MM.1S (cell line): Measurements from ENCODE around the gene GSTA4.

Experiments used
- DNase-seq: peaks from one replicate; pipeline ENCODE4 v3.0.0-alpha.2; 2015
- H2AFZ ChIP-seq: fragments of 300-600 bp; sonication (generic); 2 replicates; pipeline ENCODE4 v1.6.0; 2016; ENCODE audit warnings: antibody characterized with exemption, low read length
- H3F3A ChIP-seq: fragments of 300-600 bp; sonication (generic); 2 replicates; pipeline ENCODE4 v1.6.1; 2016; ENCODE audit warnings: mild to moderate bottlenecking, antibody characterized with exemption, low read length, moderate library complexity, mixed read lengths; ENCODE audit not compliant: insufficient read depth
- H3K27ac ChIP-seq: fragments of 300-600 bp; sonication (generic); 2 replicates; pipeline ENCODE4 v1.5.1; 2016; ENCODE audit warnings: mild to moderate bottlenecking, low read length
- H3K27me3 ChIP-seq: fragments of 300-600 bp; sonication (generic); replicated peaks from 2 replicates; pipeline ENCODE4 v1.6.0; 2016; ENCODE audit warnings: low read length; ENCODE audit not compliant: insufficient read depth
- H3K36me3 ChIP-seq: fragments of 300-600 bp; sonication (generic); replicated peaks from 2 replicates; pipeline ENCODE4 v1.6.1; 2016; ENCODE audit warnings: mild to moderate bottlenecking, low read length, mixed read lengths; ENCODE audit not compliant: insufficient read depth
- H3K4me1 ChIP-seq: fragments of 300-600 bp; sonication (generic); 2 replicates; pipeline ENCODE4 v1.6.1; 2016; ENCODE audit warnings: low read length, mixed read lengths
- H3K4me2 ChIP-seq: fragments of 300-600 bp; sonication (generic); 2 replicates; pipeline ENCODE4 v1.6.0; 2016; ENCODE audit warnings: low read depth, low read length
- H3K4me3 ChIP-seq: fragments of 300-600 bp; sonication (generic); 2 replicates; pipeline ENCODE4 v1.5.1; 2016; ENCODE audit warnings: low read length, mixed read lengths
- H3K79me2 ChIP-seq: fragments of 300-600 bp; sonication (generic); 2 replicates; pipeline ENCODE4 v1.6.1; 2016; ENCODE audit warnings: mixed run types, low read length, mixed read lengths
- H3K9ac ChIP-seq: fragments of 300-600 bp; sonication (generic); 2 replicates; pipeline ENCODE4 v1.6.1; 2016; ENCODE audit warnings: low read length, mixed read lengths
- H3K9me2 ChIP-seq: fragments of 300-600 bp; sonication (generic); replicated peaks from 2 replicates; pipeline ENCODE4 v1.6.1; 2016; ENCODE audit warnings: mild to moderate bottlenecking, low read length, mixed read lengths; ENCODE audit not compliant: insufficient read depth
- H3K9me3 ChIP-seq: fragments of 300-600 bp; sonication (generic); replicated peaks from 2 replicates; pipeline ENCODE4 v1.6.1; 2016; ENCODE audit warnings: mild to moderate bottlenecking, low read length, mixed read lengths; ENCODE audit not compliant: insufficient read depth
- H4K20me1 ChIP-seq: fragments of 300-600 bp; sonication (generic); 2 replicates; pipeline ENCODE4 v1.6.1; 2016; ENCODE audit warnings: mild to moderate bottlenecking, low read length, moderate library complexity, mixed read lengths; ENCODE audit not compliant: insufficient read depth
- CTCF ChIP-seq: fragments of 300-600 bp; sonication (generic); IDR thresholded peaks from 2 replicates; pipeline ENCODE4 v1.5.1; 2016; ENCODE audit warnings: antibody characterized with exemption, low read length, mixed read lengths
- EZH2 ChIP-seq: fragments of 300-600 bp; sonication (generic); optimal IDR thresholded peaks from 2 replicates; pipeline ENCODE3; 2017; ENCODE audit warnings: low read depth, mild to moderate bottlenecking, antibody characterized with exemption, low read length, mixed read lengths
- EZH2phosphoT487 ChIP-seq: fragments of 300-600 bp; sonication (generic); IDR thresholded peaks from 2 replicates; pipeline ENCODE4 v1.6.1; 2018; ENCODE audit warnings: antibody characterized with exemption, low read length

GSTA4 gene

DNA sequence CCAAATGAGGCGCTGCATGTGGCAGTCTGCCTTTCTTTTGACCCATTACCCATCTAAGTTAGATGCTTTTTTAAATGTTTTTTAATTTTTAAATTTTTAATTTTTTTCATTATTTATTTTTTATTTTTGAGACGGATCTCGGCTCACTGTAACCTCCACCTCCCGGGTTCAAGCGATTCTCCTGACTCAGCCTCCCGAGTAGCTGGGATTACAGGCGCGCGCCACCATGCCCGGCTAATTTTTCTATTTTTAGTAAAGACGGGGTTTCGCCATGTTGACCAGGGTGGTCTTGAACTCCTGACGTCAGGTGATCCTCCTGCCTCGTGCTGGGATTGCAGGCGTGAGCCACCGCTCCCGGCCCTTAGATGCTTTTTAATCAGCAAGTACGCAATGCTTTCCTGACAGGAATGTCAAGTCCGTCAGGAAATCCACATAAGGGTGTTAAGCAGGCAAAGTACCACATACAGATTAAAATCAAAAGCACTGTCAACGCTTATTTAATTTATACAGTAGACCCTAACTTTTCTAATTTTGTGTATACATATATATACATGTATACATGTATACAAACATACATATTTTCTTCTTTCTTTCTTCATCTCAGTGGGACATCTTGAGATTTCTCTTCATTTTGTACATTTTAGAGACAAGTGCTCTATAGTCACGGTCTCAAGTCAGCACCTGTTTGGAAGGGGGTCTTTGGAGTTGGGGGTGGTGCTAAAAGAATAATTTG lies 995 bp upstream of the GSTA4 start:
- TF ChIP-seq CTCF, result no peak
- no peak for TF ChIP-seq EZH2
- TF ChIP-seq EZH2phosphoT487, result no peak
- Histone ChIP-seq H3K36me3 (no peaks in the 10 kb centered on the region), H2AFZ (0 out of 2 replicates have a peak overlapping the region, but pooled peaks have one; percentile 15), H3K4me2 (peak overlapping the region; percentile 55), H4K20me1 (no peaks in the 10 kb centered on the region), H3F3A (peaks cover 11% of the 10 kb centered on the region), H3K27me3 (no peaks in the 10 kb centered on the region), H3K9me2 (no peaks in the 10 kb centered on the region), H3K9me3 (no peaks in the 10 kb centered on the region), H3K79me2 (no peaks in the 10 kb centered on the region), H3K27ac (no peak overlapping the region; the same call in 1 of the 2 replicates), H3K4me3 (peak overlapping the region; percentile 46; the same call in 1 of the 2 replicates), H3K4me1 (no peaks in the 10 kb centered on the region), H3K9ac (peak overlapping the region; percentile 3; the same call in 1 of the 2 replicates)
- peak; percentile 48 for DNase-seq

DNA sequence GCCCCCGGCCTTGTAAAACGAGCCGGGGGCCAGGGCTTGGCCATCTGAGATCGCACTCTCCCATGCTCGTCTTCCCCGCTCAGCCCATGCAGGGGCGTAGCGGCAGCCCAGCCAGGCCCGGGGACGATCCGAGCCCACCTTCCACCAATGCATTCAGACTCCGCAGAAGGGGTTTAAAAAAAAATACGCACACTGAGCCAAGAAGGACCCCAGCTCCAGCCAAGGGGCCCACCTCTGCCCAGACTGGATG lies 320 bp downstream of the GSTA4 start:
- TF ChIP-seq EZH2phosphoT487 (no peak), EZH2 (no peak), CTCF (no peak)
- no peaks in the 10 kb centered on the region for H3K36me3 ChIP-seq
- no peaks in the 10 kb centered on the region for H4K20me1 ChIP-seq
- H2AFZ ChIP-seq, result peak overlapping the region; percentile 92
- no peaks in the 10 kb centered on the region for H3K79me2 ChIP-seq
- peak overlapping the region; percentile 77; the same call in 1 of the 2 replicates for H3K9ac ChIP-seq
- H3K4me2 ChIP-seq, result peak overlapping the region; percentile 85
- H3K9me2 ChIP-seq, result no peaks in the 10 kb centered on the region
- no peaks in the 10 kb centered on the region for H3K27me3 ChIP-seq
- H3F3A ChIP-seq, result peaks cover 11% of the 10 kb centered on the region
- no peak for DNase-seq
- no peaks in the 10 kb centered on the region for H3K4me1 ChIP-seq
- H3K4me3 ChIP-seq, result peak overlapping the region; percentile 70
- peak overlapping the region; percentile 80; the same call in 1 of the 2 replicates for H3K27ac ChIP-seq
- no peaks in the 10 kb centered on the region for H3K9me3 ChIP-seq

DNA sequence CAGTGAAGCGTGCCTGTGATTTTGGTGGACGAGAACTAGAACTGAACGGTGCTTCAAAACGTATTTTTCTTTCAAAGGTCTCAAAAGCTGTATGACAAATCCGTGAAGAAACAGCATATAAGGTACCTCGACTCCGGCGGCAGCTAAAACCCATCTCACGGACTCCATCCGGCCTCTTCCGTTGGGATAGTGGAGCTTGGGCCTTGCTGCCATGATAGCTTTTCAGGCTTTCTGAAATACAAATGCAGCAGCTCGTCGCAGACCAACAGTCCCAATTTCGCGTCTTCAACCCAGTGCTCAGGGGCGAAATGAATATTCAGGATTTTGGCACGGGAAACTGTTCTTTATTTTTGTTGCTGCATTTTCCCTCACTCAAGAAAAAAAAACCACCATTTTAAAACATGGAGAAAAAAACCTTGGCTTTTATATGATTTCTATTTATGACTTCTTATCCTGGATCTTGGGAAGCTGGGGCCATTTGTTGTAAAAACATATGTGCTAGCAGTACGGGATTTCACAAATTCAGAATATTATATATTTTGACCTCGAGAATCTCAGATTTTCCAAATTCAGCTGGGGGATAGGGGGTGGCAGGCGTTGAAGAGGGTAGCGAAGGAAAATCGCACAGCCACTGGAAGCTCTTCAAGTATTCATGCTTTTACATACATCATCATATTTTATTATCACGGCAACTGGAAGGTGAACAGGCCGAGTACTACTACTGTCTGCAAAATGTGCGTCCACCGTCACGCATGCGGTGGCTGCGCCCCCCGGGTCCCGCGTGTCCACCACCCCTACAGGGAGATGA lies 849 bp downstream of the GSTA4 start:
- Histone ChIP-seq H3K4me1 (no peaks in the 10 kb centered on the region), H4K20me1 (no peaks in the 10 kb centered on the region), H2AFZ (peak overlapping the region; percentile 92), H3K4me3 (peak overlapping the region; percentile 70), H3K36me3 (no peaks in the 10 kb centered on the region), H3K79me2 (no peaks in the 10 kb centered on the region), H3K9ac (peak overlapping the region; percentile 77; the same call in 1 of the 2 replicates), H3K9me3 (no peaks in the 10 kb centered on the region), H3K4me2 (peak overlapping the region; percentile 85), H3F3A (peaks cover 11% of the 10 kb centered on the region), H3K27ac (peak overlapping the region; percentile 80; the same call in 1 of the 2 replicates), H3K27me3 (no peaks in the 10 kb centered on the region), H3K9me2 (no peaks in the 10 kb centered on the region)
- TF ChIP-seq EZH2 (no peak), EZH2phosphoT487 (no peak), CTCF (no peak)
- no peak for DNase-seq
